Mammary epithelial cell (primary cell): ENCODE results near the gene ZNF705A.
"Not testable (repeated sequence)": the region's sequence is repeated elsewhere in the genome, so short reads cannot be mapped to it uniquely, and the experiment has no call there.

Experiments
- CTCF ChIP-seq, 2 donors: IDR thresholded peaks in 1 of 2; conservative IDR thresholded peaks in 1 of 2; 2 replicates each; pipeline ENCODE4 v1.5.1; 2011 to 2012; ENCODE audit warnings: inconsistent platforms in 2 of 2, low read length in 2 of 2, mild to moderate bottlenecking in 2 of 2, control low read depth in 1 of 2, low read depth in 1 of 2; ENCODE audit not compliant: insufficient read depth in 1 of 2; ENCODE audit errors: extremely low read depth in 1 of 2
- EZH2 ChIP-seq: IDR thresholded peaks from 2 replicates; pipeline ENCODE4 v1.6.1; 2012; ENCODE audit warnings: low read length, inconsistent platforms, borderline replicate concordance

GRCh38 chr12:8223646-8224045, 66.8 kb downstream of the ZNF705A start:
- TF ChIP-seq CTCF (conservative IDR thresholded peaks at IDR 0.05 in 1 of 2, IDR thresholded peaks at IDR 0.05 in 1 of 2; ENCODE audit: extremely low read depth in 1 of 2, insufficient read depth in 1 of 2, low read depth in 1 of 2, low read length in 2 of 2); EZH2: not testable (repeated sequence)
